ENCODE results near the gene KLF6. TPM values are rescaled to one million over a fixed set of nuclear protein-coding genes. Genes with fewer than 3 reads are reported as not detected.

Gene KLF6
- total RNA-seq, result 100 to 1,000 TPM; 155 to 167 TPM

DNA sequence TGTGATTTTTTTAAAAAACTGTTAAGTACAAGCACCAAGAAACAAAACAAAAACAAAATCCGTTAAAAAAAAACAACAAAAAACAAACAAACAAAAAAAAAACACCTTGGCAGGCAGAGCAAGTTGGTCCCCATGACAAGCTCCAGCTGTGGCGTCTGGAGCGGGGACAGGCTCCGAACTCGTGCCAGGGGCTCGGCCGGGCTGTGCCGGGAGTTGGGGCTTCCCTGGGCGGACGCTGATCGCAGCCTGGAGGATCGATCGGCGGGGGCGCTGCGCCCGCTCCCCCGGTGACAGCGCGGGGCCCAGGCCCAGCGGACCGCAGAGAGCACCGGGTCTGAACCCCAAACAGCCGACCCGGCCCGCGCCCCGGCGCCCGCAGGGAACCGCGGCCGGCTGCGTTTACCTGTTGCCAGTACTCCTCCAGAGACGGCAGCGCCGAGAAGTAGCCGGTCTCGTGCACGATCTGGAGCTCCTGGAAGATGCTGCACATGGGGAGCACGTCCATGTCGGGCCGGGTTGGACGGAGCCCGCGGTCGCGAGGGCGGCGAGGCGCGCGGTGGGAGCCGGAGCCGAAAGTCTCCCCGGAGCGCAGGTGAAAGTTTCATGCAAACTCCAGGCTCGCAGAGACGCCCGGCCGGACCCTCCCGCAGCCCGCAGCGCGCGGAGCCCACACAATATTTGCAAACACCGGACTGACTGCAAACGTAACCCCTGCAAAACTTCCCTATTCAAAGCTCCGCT is at the start of gene KLF6:
Gene KLF6 (minus strand): TSS at position 700 of the 741 bp plus-strand sequence. CDS start 195 bp downstream, at position 505.
- H3K27me3 Mint-ChIP-seq, result no peaks in the 10 kb centered on the region
- peak; percentile 46 for DNase-seq
- H3K27ac Mint-ChIP-seq, result peak within 1 kb of the TSS; percentile 97
- peaks cover 5% of the 10 kb centered on the region for H3K9me3 Mint-ChIP-seq
- CTCF ChIA-PET, result interaction anchor here (0.7 to 2.3 kb wide), 7 partner anchors 11 to 343 kb away, joined by 3 to 6 read pairs (median 4); no protein-coding TSS in a partner anchor
- H3K4me3 Mint-ChIP-seq, result peak within 1 kb of the TSS; percentile 93
- POLR2A ChIA-PET, result interaction anchor here (0.6 to 4.0 kb wide), 14 partner anchors 12 to 984 kb away, joined by 3 to 46 read pairs (median 4); no protein-coding TSS in a partner anchor
- peaks cover 50% of the 10 kb centered on the region for H3K36me3 Mint-ChIP-seq (ENCODE audit: low read depth)
- peaks cover 43% of the 10 kb centered on the region for H3K4me1 Mint-ChIP-seq

DNA sequence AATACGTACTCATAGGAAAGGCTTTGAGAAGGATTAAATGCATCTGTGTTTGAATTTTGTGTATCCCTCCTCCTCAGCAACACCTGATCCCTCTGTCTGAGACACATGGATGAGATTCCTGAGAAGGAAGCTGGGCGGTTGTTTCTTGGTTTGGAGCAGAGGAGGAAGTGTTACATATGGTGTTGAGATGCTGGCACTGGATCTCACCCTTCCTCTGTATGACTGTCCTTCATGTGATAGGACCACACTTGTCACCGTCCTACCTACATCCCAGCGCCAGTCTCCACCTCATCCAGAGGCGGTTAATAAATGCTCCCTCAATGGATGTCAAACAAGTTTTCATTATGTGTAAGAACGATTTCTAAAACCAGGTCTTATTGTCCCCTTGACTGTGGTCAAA is 49.4 kb upstream of the KLF6 start:
- no peak overlapping the region for H3K4me3 Mint-ChIP-seq
- ChIA-PET POLR2A (no interaction called here), CTCF (interaction anchor here (1.0 to 2.5 kb wide), 6 partner anchors 17 to 29 kb away, joined by 3 to 12 read pairs (median 3); no protein-coding TSS in a partner anchor)
- no peak overlapping the region for H3K27ac Mint-ChIP-seq
- no peaks in the 10 kb centered on the region for H3K27me3 Mint-ChIP-seq
- H3K9me3 Mint-ChIP-seq, result peaks cover 5% of the 10 kb centered on the region
- no peak for DNase-seq
- peaks cover 51% of the 10 kb centered on the region for H3K4me1 Mint-ChIP-seq
- no peaks in the 10 kb centered on the region for H3K36me3 Mint-ChIP-seq (ENCODE audit: low read depth)

DNA sequence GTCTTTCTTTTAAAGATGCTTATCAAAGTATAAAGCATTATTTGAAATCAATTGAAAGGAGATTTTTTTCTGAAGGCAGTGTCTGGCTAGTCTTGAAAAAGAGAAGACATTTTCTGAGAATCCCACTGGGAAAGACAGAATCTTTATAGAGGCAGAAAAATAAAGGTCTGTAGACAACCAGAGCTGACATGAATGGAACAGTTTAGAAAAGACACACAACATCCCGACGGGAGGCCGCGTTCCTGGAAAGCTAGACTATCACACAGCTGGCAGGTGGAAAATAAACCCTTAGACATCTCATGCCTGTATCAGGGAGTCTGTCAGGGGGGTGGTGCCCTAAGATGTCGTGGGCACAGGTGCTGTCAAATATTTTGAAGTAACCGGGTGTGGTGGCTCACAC is 48.0 kb upstream of the KLF6 start:
- DNase-seq, result no peak
- CTCF ChIA-PET, result interaction anchor here (1.1 to 1.7 kb wide), 3 partner anchors 22 to 47 kb away, joined by 3 to 4 read pairs (median 3); no protein-coding TSS in a partner anchor
- peaks cover 61% of the 10 kb centered on the region for H3K4me1 Mint-ChIP-seq
- H3K4me3 Mint-ChIP-seq, result no peak overlapping the region
- peaks cover 5% of the 10 kb centered on the region for H3K9me3 Mint-ChIP-seq
- H3K27me3 Mint-ChIP-seq, result no peaks in the 10 kb centered on the region
- H3K27ac Mint-ChIP-seq, result no peak overlapping the region
- POLR2A ChIA-PET, result no interaction called here
- H3K36me3 Mint-ChIP-seq (ENCODE audit: low read depth), result no peaks in the 10 kb centered on the region

DNA sequence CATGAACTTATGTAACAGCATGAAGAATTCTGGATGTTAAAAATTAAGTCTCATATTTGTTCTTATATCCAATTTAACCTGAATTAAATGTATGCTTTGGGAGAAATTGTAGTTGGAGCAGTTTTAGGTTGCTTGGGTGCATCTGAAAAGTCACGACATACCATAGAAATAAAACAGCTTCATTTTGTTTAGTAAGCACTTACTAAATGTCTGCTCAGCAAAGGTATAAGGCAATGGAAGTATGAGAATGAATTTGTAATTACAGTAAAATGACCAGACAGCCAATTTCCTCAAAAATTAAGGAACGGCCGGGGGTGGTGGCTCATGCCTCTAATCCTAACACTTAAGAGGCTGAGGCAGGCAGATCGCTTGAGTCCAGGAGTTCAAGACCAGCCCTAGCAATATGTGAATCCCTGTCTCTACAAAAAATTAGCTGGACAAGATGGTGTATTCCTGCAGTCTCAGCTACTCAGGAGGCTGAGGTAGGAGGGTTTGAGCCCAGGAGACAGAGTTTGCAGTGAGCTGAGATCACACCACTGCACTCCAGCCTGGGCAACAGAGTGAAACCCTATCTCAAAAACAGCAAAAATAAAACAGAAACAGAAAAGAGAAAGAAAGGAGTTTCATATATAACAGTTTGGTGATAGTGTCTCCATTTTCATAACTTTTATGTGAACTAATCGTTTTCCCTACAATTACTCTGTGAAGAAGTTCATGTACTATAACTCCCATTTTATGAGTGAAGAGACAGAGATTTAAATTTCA is 47.2 kb upstream of the KLF6 start:
- H3K27ac Mint-ChIP-seq, result no peak overlapping the region
- DNase-seq, result no peak
- H3K9me3 Mint-ChIP-seq, result peaks cover 5% of the 10 kb centered on the region
- POLR2A ChIA-PET, result no interaction called here
- no peaks in the 10 kb centered on the region for H3K27me3 Mint-ChIP-seq
- H3K4me1 Mint-ChIP-seq, result peaks cover 64% of the 10 kb centered on the region
- no peak overlapping the region for H3K4me3 Mint-ChIP-seq
- H3K36me3 Mint-ChIP-seq (ENCODE audit: low read depth), result no peaks in the 10 kb centered on the region
- CTCF ChIA-PET, result interaction anchor here (1.2 kb wide), 1 partner anchor 25 kb away, joined by 5 read pairs; no protein-coding TSS in a partner anchor

DNA sequence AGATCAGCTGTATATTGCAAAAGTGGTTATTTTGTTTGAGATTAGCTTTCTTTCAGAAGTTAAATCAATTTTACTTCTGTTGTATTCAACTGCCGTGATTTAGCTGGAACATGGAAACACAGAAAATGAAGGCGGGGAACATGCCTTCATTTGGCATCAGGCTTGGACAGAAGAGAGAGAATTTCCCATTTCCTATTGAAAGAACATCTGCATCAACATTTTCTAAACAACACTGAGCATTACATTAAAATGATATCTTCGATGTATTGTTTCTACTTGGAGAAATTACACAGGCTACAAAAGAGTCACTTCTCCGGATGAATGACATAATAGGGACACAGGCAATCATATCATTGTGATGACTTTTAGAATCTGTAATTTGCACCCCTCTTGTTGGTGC is 46.6 kb upstream of the KLF6 start:
- ChIA-PET CTCF (interaction anchor here (0.6 to 1.2 kb wide), 3 partner anchors 25 to 300 kb away, joined by 3 to 5 read pairs (median 3); no protein-coding TSS in a partner anchor), POLR2A (no interaction called here)
- peaks cover 61% of the 10 kb centered on the region for H3K4me1 Mint-ChIP-seq
- H3K4me3 Mint-ChIP-seq, result no peak overlapping the region
- peaks cover 5% of the 10 kb centered on the region for H3K9me3 Mint-ChIP-seq
- H3K27me3 Mint-ChIP-seq, result no peaks in the 10 kb centered on the region
- H3K27ac Mint-ChIP-seq, result no peak overlapping the region
- H3K36me3 Mint-ChIP-seq (ENCODE audit: low read depth), result no peaks in the 10 kb centered on the region
- DNase-seq, result no peak

DNA sequence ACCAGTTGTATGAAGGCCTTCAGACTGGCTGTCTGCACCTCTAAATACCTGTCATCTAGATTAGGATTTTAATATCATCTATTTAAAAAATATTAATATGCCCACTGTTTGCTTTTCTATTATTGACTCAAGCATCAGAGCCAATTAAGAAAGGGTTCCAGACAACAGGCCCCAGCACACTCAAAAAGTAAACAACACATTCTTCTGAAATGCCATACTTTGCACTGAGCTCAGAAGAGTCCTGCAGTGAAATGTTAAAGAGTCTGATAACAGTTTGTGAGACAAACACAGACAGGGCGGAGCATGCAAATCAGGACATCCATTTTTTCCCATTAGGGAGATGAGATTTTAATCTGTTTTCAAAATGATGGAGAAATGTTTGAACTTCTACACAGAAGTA is 45.9 kb upstream of the KLF6 start:
- ChIA-PET CTCF (interaction anchor here (0.6 to 0.9 kb wide), 3 partner anchors 49 to 301 kb away, joined by 3 read pairs; no protein-coding TSS in a partner anchor), POLR2A (no interaction called here)
- Mint-ChIP-seq H3K4me3 (no peak overlapping the region), H3K27me3 (no peaks in the 10 kb centered on the region), H3K4me1 (peaks cover 54% of the 10 kb centered on the region), H3K36me3 (ENCODE audit: low read depth) (no peaks in the 10 kb centered on the region), H3K9me3 (peaks cover 5% of the 10 kb centered on the region), H3K27ac (peak overlapping the region; percentile 57)
- no peak for DNase-seq

DNA sequence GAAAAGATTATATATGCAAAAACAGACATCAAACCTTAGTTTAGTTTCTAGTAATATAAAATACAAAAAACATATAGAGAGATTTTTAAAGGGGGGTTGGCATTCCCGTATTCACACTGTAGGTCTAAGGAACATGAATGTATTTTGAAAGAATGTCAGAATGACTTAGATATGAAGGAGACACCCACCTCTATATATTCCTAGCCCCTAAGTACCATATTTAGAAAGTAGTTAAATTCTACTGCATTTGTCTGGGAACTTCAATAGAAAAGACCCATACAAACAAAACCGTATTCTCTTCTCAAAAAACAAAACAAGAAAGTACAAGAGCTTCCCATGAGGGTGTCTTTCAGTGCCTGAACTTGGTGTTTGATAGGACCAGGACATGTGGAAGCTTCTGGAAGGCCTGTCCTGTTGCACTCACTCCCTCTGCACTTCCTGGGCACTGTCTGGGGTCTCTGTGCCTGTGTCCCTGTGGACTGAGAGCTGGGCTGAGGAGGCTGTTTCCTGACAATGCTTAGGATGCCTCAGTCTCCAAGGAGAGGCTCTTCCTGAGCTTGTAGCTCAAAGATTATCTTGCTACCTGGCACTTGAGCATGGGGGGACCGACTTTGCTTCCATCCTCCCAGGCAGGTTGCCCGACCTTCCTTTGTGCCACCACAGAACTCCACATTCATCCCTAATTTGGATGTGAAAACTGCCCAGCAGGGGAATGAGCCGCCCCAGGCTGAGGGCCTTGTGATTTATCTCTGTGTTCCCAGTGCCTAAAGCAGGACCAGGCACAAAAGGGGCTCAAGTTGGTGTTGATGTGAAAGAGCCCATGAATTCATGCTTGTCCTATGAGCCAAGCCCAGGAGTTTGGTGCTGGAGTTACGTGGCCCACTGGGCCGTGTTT is 44.4 kb upstream of the KLF6 start:
- CTCF ChIA-PET, result interaction anchor here (0.6 to 1.5 kb wide), 10 partner anchors 10 to 258 kb away, joined by 3 to 5 read pairs (median 4); no protein-coding TSS in a partner anchor
- Mint-ChIP-seq H3K4me1 (peaks cover 50% of the 10 kb centered on the region), H3K36me3 (ENCODE audit: low read depth) (no peaks in the 10 kb centered on the region), H3K9me3 (peaks cover 5% of the 10 kb centered on the region), H3K4me3 (peak overlapping the region; percentile 63), H3K27ac (peak overlapping the region; percentile 91), H3K27me3 (no peaks in the 10 kb centered on the region)
- POLR2A ChIA-PET, result no interaction called here
- no peak for DNase-seq

DNA sequence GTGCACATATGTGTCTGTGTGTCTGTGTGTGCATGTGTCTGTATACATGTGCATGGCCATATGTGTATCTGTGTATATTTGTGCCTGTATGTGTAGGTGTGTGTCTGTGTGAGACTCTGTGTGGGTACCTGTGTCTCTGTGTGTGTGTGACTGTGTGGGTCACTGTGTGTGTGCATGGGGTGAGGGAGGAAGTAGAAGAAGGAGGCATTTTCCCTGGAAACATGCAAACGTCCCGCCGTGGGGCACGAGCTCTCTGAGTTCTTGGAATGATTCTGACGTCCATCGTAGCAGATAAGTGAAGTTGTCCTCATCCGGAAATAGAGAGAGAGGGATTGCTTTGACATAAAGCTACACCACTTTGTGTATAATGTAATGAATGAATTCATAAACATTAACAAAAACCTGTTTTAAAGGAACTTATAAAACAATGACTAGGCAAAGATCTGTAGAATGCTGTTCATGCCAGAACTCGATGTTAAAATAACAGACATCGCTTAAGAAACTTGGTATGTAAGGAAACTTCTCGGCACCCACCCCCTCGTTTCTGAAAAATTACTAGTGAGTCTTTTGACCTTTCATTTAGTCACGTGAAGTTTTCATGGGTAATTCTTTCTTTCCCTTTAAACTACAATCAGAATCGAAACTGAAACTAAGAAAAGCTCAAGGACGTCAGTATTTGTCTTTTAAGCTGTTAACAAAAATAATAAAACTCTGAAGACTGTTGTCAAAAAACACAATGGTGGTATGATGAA is 43.6 kb upstream of the KLF6 start:
- no peaks in the 10 kb centered on the region for H3K36me3 Mint-ChIP-seq (ENCODE audit: low read depth)
- peak overlapping the region; percentile 63 for H3K4me3 Mint-ChIP-seq
- ChIA-PET POLR2A (no interaction called here), CTCF (interaction anchor here (0.6 to 1.5 kb wide), 9 partner anchors 9 to 37 kb away, joined by 3 to 5 read pairs (median 4); no protein-coding TSS in a partner anchor)
- no peaks in the 10 kb centered on the region for H3K9me3 Mint-ChIP-seq
- peak overlapping the region; percentile 91 for H3K27ac Mint-ChIP-seq
- peaks cover 50% of the 10 kb centered on the region for H3K4me1 Mint-ChIP-seq
- peak; percentile 42 for DNase-seq
- H3K27me3 Mint-ChIP-seq, result no peaks in the 10 kb centered on the region

DNA sequence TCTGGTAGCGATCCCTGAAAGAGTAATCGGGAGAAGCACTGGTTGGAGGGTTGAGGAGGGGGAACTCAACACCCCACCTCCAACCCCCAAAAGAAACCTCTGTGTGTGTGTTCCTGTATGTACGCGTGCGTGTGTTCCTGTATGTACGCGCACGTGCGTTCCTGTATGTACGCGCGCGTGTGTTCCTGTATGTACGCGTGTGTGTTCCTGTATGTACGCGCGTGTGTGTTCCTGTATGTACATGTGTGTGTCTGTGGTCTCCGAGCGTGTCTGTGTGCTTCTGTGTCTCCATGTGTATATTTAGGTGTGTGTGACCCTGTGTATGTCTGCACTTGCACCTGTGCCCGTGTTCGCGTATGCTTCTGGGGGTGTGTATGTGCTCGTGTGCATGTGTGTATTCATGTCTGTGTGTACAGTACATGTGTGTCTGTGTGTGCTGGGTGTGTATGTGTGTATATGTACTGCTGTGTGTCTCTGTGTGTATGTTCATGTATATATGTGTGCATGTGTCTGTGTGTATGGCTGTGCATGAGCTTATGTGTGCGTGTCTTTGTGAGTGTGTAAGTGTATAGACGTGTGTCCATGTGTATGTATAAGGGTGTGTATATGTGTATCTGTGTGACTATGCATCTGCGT is 42.9 kb upstream of the KLF6 start:
- ChIA-PET CTCF (interaction anchor here (1.2 to 2.3 kb wide), 5 partner anchors 8 to 106 kb away, joined by 4 to 8 read pairs (median 4); no protein-coding TSS in a partner anchor), POLR2A (no interaction called here)
- H3K9me3 Mint-ChIP-seq, result no peaks in the 10 kb centered on the region
- no peaks in the 10 kb centered on the region for H3K36me3 Mint-ChIP-seq (ENCODE audit: low read depth)
- H3K4me1 Mint-ChIP-seq, result peaks cover 46% of the 10 kb centered on the region
- peak overlapping the region; percentile 63 for H3K4me3 Mint-ChIP-seq
- DNase-seq, result no peak
- H3K27me3 Mint-ChIP-seq, result no peaks in the 10 kb centered on the region
- peak overlapping the region; percentile 91 for H3K27ac Mint-ChIP-seq

DNA sequence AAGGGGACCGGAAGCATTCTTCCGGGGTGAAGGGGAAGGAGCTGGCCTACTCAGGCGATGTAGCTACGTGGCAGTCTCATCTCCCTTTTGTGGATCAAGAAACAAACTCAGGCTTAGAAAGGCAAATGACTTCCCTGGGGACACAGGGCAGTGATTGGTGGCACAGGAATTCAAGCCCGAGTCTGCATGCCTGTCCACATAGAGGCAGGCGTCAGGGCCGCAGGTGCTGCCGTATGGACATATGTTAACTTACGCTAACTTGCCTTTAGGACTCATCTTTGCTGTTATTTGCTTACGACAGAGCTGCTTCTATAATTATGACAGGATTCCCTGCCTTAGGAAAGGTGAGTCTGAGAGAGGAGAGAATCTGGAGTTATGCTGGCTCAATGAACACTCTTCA is 42.3 kb upstream of the KLF6 start:
- Mint-ChIP-seq H3K36me3 (ENCODE audit: low read depth) (no peaks in the 10 kb centered on the region), H3K4me3 (no peak overlapping the region), H3K9me3 (no peaks in the 10 kb centered on the region), H3K4me1 (peaks cover 40% of the 10 kb centered on the region), H3K27ac (no peak overlapping the region), H3K27me3 (no peaks in the 10 kb centered on the region)
- DNase-seq, result no peak
- POLR2A ChIA-PET, result no interaction called here
- CTCF ChIA-PET, result interaction anchor here (1.2 to 2.3 kb wide), 4 partner anchors 9 to 106 kb away, joined by 4 to 8 read pairs (median 4); no protein-coding TSS in a partner anchor

DNA sequence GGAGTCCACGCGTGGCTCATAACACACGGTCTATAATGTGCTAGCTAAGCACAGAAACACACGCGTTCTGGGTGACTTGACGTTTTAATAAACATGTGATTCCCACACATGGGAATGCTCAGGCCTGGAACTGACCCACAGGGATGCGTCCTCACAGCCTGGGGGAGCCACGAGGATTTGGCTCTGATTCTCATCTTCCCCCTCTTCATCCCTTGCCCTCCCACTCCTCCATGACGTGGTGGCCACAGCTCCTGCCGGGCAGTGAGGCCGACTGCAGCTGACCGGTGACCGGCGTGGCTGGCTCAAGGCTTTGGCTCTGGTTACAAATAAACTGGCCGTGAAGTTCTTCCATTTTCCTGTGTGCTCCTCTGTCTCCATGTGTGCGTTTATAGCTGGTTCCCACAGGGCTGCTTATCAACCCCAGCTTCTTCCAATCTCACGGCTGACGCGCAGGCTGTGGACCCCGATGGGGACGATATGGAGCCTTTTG is 40.9 kb upstream of the KLF6 start:
- no peaks in the 10 kb centered on the region for H3K36me3 Mint-ChIP-seq (ENCODE audit: low read depth)
- no peaks in the 10 kb centered on the region for H3K27me3 Mint-ChIP-seq
- ChIA-PET POLR2A (no interaction called here), CTCF (interaction anchor here (1.4 to 2.3 kb wide), 4 partner anchors 9 to 18 kb away, joined by 3 to 8 read pairs (median 6); no protein-coding TSS in a partner anchor)
- H3K27ac Mint-ChIP-seq, result no peak overlapping the region
- H3K4me3 Mint-ChIP-seq, result no peak overlapping the region
- H3K4me1 Mint-ChIP-seq, result peaks cover 31% of the 10 kb centered on the region
- DNase-seq, result no peak
- H3K9me3 Mint-ChIP-seq, result peaks cover 3% of the 10 kb centered on the region
